Measurements from ENCODE around the gene ZNF407. TPM values are rescaled to one million over a fixed set of nuclear protein-coding genes. Genes with fewer than 3 reads are reported as not detected.

Gene ZNF407
- total and polyA plus RNA-seq, 11 donors, result 3.8 to 14.7 (median 11.5) TPM

- no peak for ATAC-seq
- no peak for DNase-seq
- Histone ChIP-seq H3K36me3 (peaks cover 0 to 15% (median 5%) of the 10 kb centered on the region in 9 donors), H3K27me3 (no peaks in the 10 kb centered on the region), H3K9me3 (no peaks in the 10 kb centered on the region), H3K4me1 (peaks cover 0 to 28% (median 2%) of the 10 kb centered on the region in 12 donors), H3K27ac (peak overlapping the region in 4 of 12 donors; percentile 74 to 89 (median 81)), H3K4me3 (no peak overlapping the region)
- 74 to 88% (median 87%) methylated on average over 19 to 20 of the region's 20 CpGs for WGBS, 4 donors
- TF ChIP-seq POLR2A (IDR thresholded peaks at IDR 0.05) (no peak), CTCF (IDR thresholded peaks at IDR 0.05) (no peak)
- intact Hi-C loops (cut with DNase I), result no loop called here
Measured at GRCh38 chr18:75068682-75069435, 471.2 kb downstream of the ZNF407 start.

- H3K27me3 ChIP-seq, result no peaks in the 10 kb centered on the region
- ATAC-seq (no peak), DNase-seq (no peak)
- H3K9me3 ChIP-seq, result no peaks in the 10 kb centered on the region
- peaks cover 0 to 28% (median 2%) of the 10 kb centered on the region in 12 donors for H3K4me1 ChIP-seq
- intact Hi-C loops (cut with DNase I), result loop anchor here in 2 of 10 donors (2.0 to 10.0 kb wide), 2 partner anchors 95 to 99 kb away; no protein-coding TSS in a partner anchor
- peak overlapping the region; percentile 48 to 89 (median 76) for H3K27ac ChIP-seq
- no peak for TF ChIP-seq POLR2A (IDR thresholded peaks at IDR 0.05)
- no peak for TF ChIP-seq CTCF (IDR thresholded peaks at IDR 0.05)
- peak overlapping the region in 10 of 12 donors; percentile 8 to 46 (median 36) for H3K4me3 ChIP-seq
- H3K36me3 ChIP-seq, result peaks cover 0 to 2% (median 0%) of the 10 kb centered on the region in 9 donors
- 66 to 84% (median 81%) methylated on average over 8 to 16 of the region's 16 CpGs for WGBS, 4 donors
Measured at GRCh38 chr18:75070235-75070624, 472.6 kb downstream of the ZNF407 start.

DNA sequence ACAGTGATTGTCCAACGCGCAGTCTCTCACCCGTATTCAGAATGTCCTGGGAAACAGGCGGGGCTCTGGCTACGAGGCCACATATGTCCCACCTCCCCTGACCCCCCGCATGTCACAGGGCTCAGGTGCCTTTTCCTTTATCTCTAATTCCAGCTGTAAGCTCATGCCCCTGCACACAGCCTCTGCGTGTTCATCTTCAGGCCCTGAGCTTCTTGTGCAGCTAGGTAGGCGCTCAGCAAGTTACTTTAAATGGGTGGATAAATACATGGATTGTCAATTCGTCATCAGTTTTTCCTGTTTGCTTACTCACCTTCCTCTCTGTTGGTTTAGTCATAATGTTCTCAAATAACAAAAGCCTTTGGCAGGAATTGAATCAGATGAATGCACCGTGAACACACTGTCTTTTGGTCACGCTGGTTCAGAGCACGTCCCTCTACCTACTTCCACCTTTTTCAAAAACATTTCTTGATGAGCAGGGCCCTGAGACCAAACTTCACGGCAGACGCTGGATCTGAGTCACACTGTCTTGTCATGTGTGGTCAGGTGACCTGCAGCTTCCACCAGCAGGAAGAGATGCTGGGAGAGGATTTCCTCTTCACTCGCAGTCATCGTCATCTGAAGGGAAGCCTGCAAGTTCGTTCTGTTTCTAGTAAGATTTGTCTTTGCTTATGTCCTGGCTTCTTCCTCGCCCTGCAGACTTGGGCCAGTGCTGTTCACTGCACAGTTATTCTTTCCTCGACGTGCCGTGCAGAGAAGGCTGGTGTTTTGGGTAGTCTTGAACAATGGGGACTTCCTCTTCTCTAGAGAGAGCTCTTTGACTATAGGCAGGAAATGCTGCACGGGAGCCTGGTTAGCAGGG, 473.2 kb downstream of the ZNF407 start:
- ATAC-seq (peak; percentile 50 to 83 (median 54)), DNase-seq (peak in 2 of 5 donors; percentile 44 to 53)
- WGBS, 4 donors, result 61 to 69% (median 65%) methylated on average over 16 to 22 of the region's 22 CpGs
- Histone ChIP-seq H3K36me3 (no peaks in the 10 kb centered on the region), H3K27ac (peak overlapping the region; percentile 48 to 89 (median 76)), H3K9me3 (no peaks in the 10 kb centered on the region), H3K4me3 (peak overlapping the region in 10 of 12 donors; percentile 8 to 46 (median 36)), H3K4me1 (peaks cover 0 to 28% (median 2%) of the 10 kb centered on the region in 12 donors), H3K27me3 (no peaks in the 10 kb centered on the region)
- no peak for TF ChIP-seq CTCF (IDR thresholded peaks at IDR 0.05)
- peak in 1 of 2 donors; percentile 54 for TF ChIP-seq POLR2A (IDR thresholded peaks at IDR 0.05)
- intact Hi-C loops (cut with DNase I), result loop anchor here in 2 of 10 donors (2.0 to 10.0 kb wide), 2 partner anchors 94 to 98 kb away; no protein-coding TSS in a partner anchor

Data from heart left ventricle (tissue), 16 donors.